ENCODE measurements around the gene IGFL1.
"Not testable (repeated sequence)": the region's sequence is repeated elsewhere in the genome, so short reads cannot be mapped to it uniquely, and the experiment has no call there.

- not testable (repeated sequence) for TF ChIP-seq CTCF, POLR2AphosphoS5 (IDR thresholded peaks at IDR 0.05)
Observed at GRCh38 chr19:46223787-46224186, 5.8 kb upstream of the IGFL1 start.

All from gastroesophageal sphincter (tissue), 3 donors.